HG03280 (cell line): ENCODE data around the gene NCAPG2.

ENCODE experiments used
- ATAC-seq: cut with Tn5 transposase; IDR thresholded peaks from one replicate; pipeline ENCODE4 v1.9.1; 2021; ENCODE audit warnings: mild to moderate bottlenecking, moderate library complexity; ENCODE audit not compliant: unreplicated experiment

The NCAPG2 gene

GRCh38 chr7:158735935-158736334 is 31.3 kb upstream of the NCAPG2 start:
- ATAC-seq, result no peak

- ATAC-seq, result no peak
Measured at GRCh38 chr7:158734861-158735260, 30.3 kb upstream of the NCAPG2 start.

GRCh38 chr7:158733775-158734494 is 29.3 kb upstream of the NCAPG2 start:
- no peak for ATAC-seq

- no peak for ATAC-seq
Measured at GRCh38 chr7:158733220-158733519, 28.6 kb upstream of the NCAPG2 start.

GRCh38 chr7:158732494-158733219 is 28.1 kb upstream of the NCAPG2 start:
- no peak for ATAC-seq

- ATAC-seq, result no peak
Measured at GRCh38 chr7:158731761-158732160, 27.2 kb upstream of the NCAPG2 start.

- ATAC-seq, result no peak
Measured at GRCh38 chr7:158730383-158731346, 26.1 kb upstream of the NCAPG2 start.

- no peak for ATAC-seq
Measured at GRCh38 chr7:158729646-158730382, 25.2 kb upstream of the NCAPG2 start.

- ATAC-seq, result no peak
Measured at GRCh38 chr7:158728911-158729645, 24.5 kb upstream of the NCAPG2 start.

- no peak for ATAC-seq
Measured at GRCh38 chr7:158727690-158728089, 23.1 kb upstream of the NCAPG2 start.

- ATAC-seq, result no peak
Measured at GRCh38 chr7:158726277-158726807, 21.7 kb upstream of the NCAPG2 start.

- no peak for ATAC-seq
Measured at GRCh38 chr7:158725506-158725800, 20.8 kb upstream of the NCAPG2 start.

GRCh38 chr7:158724658-158725505 is 20.3 kb upstream of the NCAPG2 start:
- ATAC-seq, result no peak

- ATAC-seq, result no peak
Measured at GRCh38 chr7:158723714-158724385, 19.2 kb upstream of the NCAPG2 start.

GRCh38 chr7:158723266-158723665 is 18.7 kb upstream of the NCAPG2 start:
- ATAC-seq, result no peak

GRCh38 chr7:158722574-158723237 is 18.1 kb upstream of the NCAPG2 start:
- no peak for ATAC-seq

- no peak for ATAC-seq
Measured at GRCh38 chr7:158720112-158720511, 15.5 kb upstream of the NCAPG2 start.

- ATAC-seq, result no peak
Measured at GRCh38 chr7:158716802-158717201, 12.2 kb upstream of the NCAPG2 start.
